BJ (cell line): ENCODE data around the gene SPRY4. TPM values are rescaled to one million over a fixed set of nuclear protein-coding genes. Genes with fewer than 3 reads are reported as not detected.
"Not testable (repeated sequence)": the region's sequence is repeated elsewhere in the genome, so short reads cannot be mapped to it uniquely, and the experiment has no call there.

Experiments
- CTCF ChIA-PET: fragments of 350-600 bp; formaldehyde crosslinking; extraction: SDS; loops from one replicate; lab custom pipeline; 2021; ENCODE audit warnings: antibody characterized with exemption, inconsistent platforms; lab: Yijun Ruan, JAX
- POLR2A ChIA-PET: fragments of 300-600 bp; sonication (Branson Sonifier 250); formaldehyde crosslinking; extraction: SDS; loops from one replicate; lab custom pipeline; 2021; ENCODE audit warnings: antibody characterized with exemption; lab: Charles Lee
- DNase-seq: peaks from one replicate; pipeline ENCODE4 v3.0.0-alpha.2; 2011; ENCODE audit warnings: low read depth
- H3K27me3 ChIP-seq: 2 replicates; pipeline ENCODE4 v1.6.0; 2011; ENCODE audit warnings: low read length; ENCODE audit not compliant: control insufficient read depth, insufficient read depth
- H3K36me3 ChIP-seq: 2 replicates; pipeline ENCODE4 v1.5.1; 2011; ENCODE audit warnings: low read length; ENCODE audit not compliant: control insufficient read depth, insufficient read depth
- H3K4me3 ChIP-seq: 2 replicates; pipeline ENCODE4 v1.5.1; 2011; ENCODE audit warnings: low read depth, mild to moderate bottlenecking, control low read depth, low read length
- polyA plus RNA-seq: library from polyadenylated mRNA; depleted of rRNA; stranded (reverse); fragments of >200 nt; gene quantifications from 2 replicates; pipeline ENCODE4 v1.2.3, GENCODE V29; 2011
- TF ChIP-seq, protein P1 (sequence below): IDR thresholded peaks from 2 replicates; pipeline ENCODE4 v1.5.1; 2011; ENCODE audit warnings: low read depth, mild to moderate bottlenecking, control low read depth, inconsistent platforms, low read length, moderate library complexity; ENCODE audit not compliant: insufficient read depth

Gene SPRY4
- polyA plus RNA-seq, 1 experiment, result 13.0 TPM

DNA sequence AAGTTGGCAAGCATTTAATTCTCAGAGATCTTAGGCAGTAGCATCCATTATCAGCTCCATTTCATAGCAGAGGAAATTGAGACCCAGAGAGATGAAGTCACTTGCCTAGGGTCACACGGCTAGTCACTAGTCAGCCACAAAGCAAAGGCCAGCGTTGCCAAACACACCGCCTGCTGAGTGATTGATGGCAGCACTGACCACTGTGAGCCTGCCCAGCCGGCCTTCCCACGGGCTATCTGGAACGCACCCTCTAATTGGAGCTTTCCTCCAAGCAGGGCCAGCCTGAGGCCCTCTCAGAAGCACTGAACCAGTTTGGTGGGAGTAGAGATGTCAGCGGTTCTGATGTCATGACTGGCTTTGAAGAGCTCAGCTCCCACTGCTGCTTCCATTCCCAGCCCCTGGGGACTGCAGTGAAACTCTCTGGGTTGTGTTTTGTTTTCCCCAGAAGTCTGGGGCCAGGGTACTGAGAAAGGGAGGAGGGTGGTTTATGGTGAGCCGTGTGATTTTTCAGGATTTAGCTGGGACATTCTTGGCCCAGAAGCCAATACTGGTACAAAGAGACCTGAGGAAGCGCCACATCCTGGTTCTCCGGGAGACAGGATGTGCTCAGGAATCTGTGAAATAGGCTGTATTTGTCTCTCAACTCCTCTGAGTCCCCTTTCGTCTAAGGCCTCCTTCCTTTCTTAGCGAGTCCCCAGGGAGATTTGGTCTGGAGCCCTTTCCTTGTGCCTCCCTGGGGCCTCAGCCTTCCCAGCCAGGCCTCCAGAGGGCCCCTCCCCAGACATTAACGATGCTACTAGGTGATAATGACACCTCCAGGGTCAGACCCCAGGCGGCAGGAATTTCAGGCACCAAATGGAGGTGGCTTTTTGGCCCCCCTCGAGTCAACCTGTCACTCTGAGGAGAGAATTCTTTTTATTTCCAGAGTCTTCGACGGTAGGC is 44.5 kb downstream of the SPRY4 start:
- TF ChIP-seq, protein P1, sequence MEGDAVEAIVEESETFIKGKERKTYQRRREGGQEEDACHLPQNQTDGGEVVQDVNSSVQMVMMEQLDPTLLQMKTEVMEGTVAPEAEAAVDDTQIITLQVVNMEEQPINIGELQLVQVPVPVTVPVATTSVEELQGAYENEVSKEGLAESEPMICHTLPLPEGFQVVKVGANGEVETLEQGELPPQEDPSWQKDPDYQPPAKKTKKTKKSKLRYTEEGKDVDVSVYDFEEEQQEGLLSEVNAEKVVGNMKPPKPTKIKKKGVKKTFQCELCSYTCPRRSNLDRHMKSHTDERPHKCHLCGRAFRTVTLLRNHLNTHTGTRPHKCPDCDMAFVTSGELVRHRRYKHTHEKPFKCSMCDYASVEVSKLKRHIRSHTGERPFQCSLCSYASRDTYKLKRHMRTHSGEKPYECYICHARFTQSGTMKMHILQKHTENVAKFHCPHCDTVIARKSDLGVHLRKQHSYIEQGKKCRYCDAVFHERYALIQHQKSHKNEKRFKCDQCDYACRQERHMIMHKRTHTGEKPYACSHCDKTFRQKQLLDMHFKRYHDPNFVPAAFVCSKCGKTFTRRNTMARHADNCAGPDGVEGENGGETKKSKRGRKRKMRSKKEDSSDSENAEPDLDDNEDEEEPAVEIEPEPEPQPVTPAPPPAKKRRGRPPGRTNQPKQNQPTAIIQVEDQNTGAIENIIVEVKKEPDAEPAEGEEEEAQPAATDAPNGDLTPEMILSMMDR, result no peak
- H3K36me3 ChIP-seq, result no peaks in the 10 kb centered on the region
- no peaks in the 10 kb centered on the region for H3K27me3 ChIP-seq
- ChIA-PET CTCF (interaction anchor here (1.2 kb wide), 1 partner anchor 24 kb away, joined by 3 read pairs; no protein-coding TSS in a partner anchor), POLR2A (no interaction called here)
- DNase-seq, result no peak
- H3K4me3 ChIP-seq, result no peak overlapping the region

DNA sequence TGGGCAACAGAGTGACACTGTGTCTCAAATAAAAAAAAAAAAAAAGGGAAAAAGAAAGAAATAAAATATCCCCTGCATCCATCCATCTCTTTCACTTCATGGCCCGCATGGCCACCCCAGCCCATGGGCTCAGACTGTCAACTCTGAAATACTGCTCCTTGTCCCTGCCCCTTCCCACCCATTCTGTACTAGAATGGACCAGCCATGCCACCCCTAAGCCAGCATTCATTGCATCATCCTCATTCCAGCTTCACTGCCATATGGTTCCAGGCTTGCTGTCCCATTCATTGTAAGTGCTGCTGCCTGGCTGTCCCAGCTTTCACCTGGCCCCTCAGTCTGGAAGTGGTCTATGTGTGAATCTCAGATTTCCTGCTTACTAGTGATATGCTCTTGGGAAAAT is 46.2 kb downstream of the SPRY4 start:
- TF ChIP-seq, protein P1, result no peak
- CTCF ChIA-PET, result interaction anchor here (1.1 kb wide), 1 partner anchor 8 kb away, joined by 3 read pairs; no protein-coding TSS in a partner anchor
- Histone ChIP-seq H3K4me3 (no peak overlapping the region), H3K27me3 (no peaks in the 10 kb centered on the region), H3K36me3 (no peaks in the 10 kb centered on the region)
- POLR2A ChIA-PET, result no interaction called here
- no peak for DNase-seq

DNA sequence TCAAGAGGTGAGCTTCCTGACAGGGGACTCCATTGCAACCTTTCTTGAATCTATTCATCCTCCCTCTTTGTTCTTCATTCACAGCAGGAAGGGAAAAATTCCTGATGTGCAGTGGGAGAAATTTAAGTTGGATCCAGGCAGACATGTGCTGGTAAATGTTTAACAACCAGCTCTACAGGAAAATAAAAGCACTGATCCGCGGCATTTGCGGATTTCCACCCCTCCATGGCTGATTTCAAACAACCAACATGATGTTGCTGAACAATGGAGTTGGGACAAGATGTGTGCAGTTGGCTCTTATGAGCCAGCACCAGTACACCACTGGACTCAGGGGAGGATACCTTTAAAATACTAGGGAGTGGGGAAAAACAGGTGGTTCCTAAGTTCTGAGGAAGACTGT is 47.0 kb downstream of the SPRY4 start:
- H3K36me3 ChIP-seq, result no peaks in the 10 kb centered on the region
- POLR2A ChIA-PET, result no interaction called here
- H3K4me3 ChIP-seq, result no peak overlapping the region
- TF ChIP-seq, protein P1, result no peak
- H3K27me3 ChIP-seq, result no peaks in the 10 kb centered on the region
- CTCF ChIA-PET, result no interaction called here
- no peak for DNase-seq

DNA sequence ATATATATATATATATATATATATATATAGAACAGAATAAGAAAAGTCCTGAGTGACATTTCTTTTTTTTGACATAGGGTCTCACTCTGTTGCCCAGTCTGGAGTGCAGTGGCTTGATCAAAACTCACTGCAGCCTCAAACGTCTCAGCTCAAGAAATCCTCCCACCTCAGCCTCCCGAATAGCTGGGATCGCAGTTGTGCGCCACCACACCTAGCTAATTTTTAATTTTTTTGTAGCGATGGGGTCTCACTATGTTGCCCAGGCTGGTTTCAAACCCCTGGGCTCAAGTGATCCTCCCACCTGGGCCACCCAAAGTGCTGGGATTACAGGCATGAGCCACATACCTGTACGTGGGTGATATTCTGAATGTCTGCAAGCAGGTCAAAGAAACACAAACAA is 48.3 kb downstream of the SPRY4 start:
- H3K36me3 ChIP-seq, result no peaks in the 10 kb centered on the region
- no peaks in the 10 kb centered on the region for H3K27me3 ChIP-seq
- no peak overlapping the region for H3K4me3 ChIP-seq
- ChIA-PET CTCF (interaction anchor here (1.0 kb wide), 1 partner anchor 41 kb away, joined by 3 read pairs; no protein-coding TSS in a partner anchor), POLR2A (interaction anchor here (0.6 kb wide), 1 partner anchor 165 kb away, joined by 14 read pairs; no protein-coding TSS in a partner anchor)
- TF ChIP-seq, protein P1, result no peak
- DNase-seq, result no peak

DNA sequence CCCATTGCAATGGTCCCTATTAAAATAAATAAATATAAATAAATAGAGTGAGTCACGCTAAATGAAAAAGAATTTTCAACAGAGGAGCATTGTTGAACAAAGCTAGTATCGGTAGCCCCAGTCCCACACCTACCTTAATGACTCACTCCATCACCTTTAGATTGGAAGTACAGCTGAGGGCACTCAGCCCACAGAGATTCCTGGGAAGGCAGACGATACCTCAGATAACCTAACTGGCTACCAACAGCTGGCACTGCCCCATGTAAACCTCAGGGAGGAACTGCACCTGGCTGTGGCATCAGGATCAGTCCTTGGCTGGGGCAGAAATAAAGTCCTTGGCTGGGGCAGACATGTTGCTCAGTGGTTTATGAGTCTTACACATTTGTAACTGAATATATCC is 49.3 kb downstream of the SPRY4 start:
- no peaks in the 10 kb centered on the region for H3K27me3 ChIP-seq
- no peak for DNase-seq
- TF ChIP-seq, protein P1, result no peak
- no peaks in the 10 kb centered on the region for H3K36me3 ChIP-seq
- ChIA-PET POLR2A (no interaction called here), CTCF (interaction anchor here (0.9 to 1.0 kb wide), 2 partner anchors 9 to 42 kb away, joined by 3 read pairs; no protein-coding TSS in a partner anchor)
- no peak overlapping the region for H3K4me3 ChIP-seq

DNA sequence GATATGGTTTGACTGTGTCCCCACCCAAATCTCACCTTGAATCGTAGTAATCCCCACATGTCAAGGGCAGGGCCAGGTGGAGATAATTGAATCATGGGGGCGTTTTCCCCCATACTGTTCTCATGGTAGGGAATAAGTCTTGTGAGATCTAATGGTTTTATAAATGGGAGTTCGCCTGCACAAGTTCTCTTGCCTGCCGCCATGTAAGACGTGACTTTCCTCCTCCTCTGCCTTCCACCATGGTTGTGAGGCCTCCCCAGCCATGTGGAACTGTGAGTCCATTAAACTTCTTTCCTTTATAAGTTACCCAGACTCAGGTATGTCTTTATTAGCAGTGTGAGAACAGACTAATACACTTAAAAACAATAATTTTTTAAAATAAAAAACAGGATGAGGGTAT is 52.2 kb downstream of the SPRY4 start:
- POLR2A ChIA-PET, DNase-seq, H3K27me3 ChIP-seq, H3K4me3 ChIP-seq, CTCF ChIA-PET, H3K36me3 ChIP-seq: not testable (repeated sequence)

DNA sequence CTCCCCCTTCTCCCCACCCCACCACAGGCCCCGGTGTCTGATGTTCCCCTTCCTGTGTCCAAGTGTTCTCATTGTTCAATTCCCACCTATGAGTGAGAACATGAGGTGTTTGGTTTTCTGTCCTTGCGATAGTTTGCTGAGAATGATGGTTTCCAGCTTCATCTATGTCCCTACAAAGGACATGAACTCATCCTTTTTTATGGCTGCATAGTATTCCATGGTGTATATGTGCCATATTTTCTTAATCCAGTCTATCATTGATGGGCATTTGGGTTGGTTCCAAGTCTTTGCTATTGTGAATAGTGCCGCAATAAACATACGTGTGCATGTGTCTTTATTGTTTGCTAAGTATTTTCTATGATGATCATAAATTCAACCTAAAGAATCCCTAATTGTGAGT is 60.7 kb downstream of the SPRY4 start:
- H3K27me3 ChIP-seq, H3K36me3 ChIP-seq, H3K4me3 ChIP-seq, DNase-seq, POLR2A ChIA-PET: not testable (repeated sequence)
- CTCF ChIA-PET, result interaction anchor here (1.5 kb wide), 1 partner anchor 117 kb away, joined by 3 read pairs; no protein-coding TSS in a partner anchor
